Stimulated activated CD4-positive, alpha-beta T cell treated with anti-CD3 and anti-CD28 coated beads, Interleukin-15, amount 100 ng/mL, for 48 hours (primary cell): ENCODE results near the gene RFXANK.

Source experiments
- DNase-seq, 2 donors: peaks; one replicate each; pipeline ENCODE4 v3.0.0-alpha.2; 2020; ENCODE audit warnings: low read depth in 2 of 2

Gene RFXANK

GRCh38 chr19:19232261-19232721, 40.2 kb downstream of the RFXANK start:
- DNase-seq: no peak

- DNase-seq: no peak
Measured at GRCh38 chr19:19234220-19234816, 42.3 kb downstream of the RFXANK start.

GRCh38 chr19:19236173-19236572, 44.1 kb downstream of the RFXANK start:
- DNase-seq: no peak

GRCh38 chr19:19238126-19238894, 46.3 kb downstream of the RFXANK start:
- DNase-seq: no peak

DNA sequence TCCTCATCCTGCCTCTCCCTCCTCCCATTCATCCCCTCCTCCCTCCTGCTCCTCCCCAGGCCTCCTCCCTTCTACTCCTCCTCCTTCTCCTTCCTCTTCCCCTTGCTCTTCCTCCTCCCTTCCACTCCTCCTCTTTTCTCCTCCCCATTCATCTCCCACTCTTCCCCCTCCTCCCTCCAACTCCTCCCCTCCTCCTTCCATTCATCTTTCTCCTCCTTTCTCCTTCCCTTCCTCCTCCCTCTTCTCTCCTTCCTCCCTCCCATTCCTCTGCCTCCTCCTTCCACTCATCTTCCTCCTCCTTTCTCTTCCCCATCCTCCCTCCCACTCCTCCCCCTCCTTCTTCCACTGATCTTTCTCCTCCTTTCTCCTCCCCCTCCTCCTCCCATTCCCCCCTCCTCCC, 47.6 kb downstream of the RFXANK start:
- no peak for DNase-seq

GRCh38 chr19:19240476-19240875, 48.4 kb downstream of the RFXANK start:
- DNase-seq: no peak

- no peak for DNase-seq
Measured at GRCh38 chr19:19250196-19250801, 58.2 kb downstream of the RFXANK start.
